ENCODE measurements around the gene EMC1. TPM values are rescaled to one million over a fixed set of nuclear protein-coding genes. Genes with fewer than 3 reads are reported as not detected.

The EMC1 gene
- polyA plus RNA-seq, 1 experiment, result 49.0 TPM

DNA sequence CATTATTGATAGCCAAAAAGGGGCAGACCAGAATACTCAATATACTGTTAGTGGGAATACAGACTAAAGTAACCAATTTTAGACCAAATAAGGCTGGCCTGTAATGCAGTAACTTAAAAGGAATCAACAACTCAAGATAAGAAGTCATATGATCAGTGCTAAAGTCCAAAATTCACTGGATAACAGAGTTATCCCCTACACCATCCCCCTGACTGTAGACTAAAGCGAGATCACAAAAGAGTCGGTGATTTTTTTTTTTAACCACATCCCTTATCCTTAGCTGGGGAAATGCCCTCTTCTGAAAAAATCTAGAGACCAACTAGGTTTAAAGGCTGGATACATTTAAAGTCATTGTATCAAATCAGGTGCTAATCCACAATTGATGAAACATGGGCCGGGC, 48.9 kb downstream of the EMC1 start:
- DNase-seq (ENCODE audit: low read depth, low spot score), result no peak
- Histone ChIP-seq H3K27me3 (ENCODE audit: control insufficient read depth, insufficient read depth, low read length) (no peaks in the 10 kb centered on the region), H3K27ac (ENCODE audit: low read depth, low read length) (no peak overlapping the region), H3K4me3 (ENCODE audit: low read depth, low read length) (no peak overlapping the region), H3K9me3 (ENCODE audit: control insufficient read depth, insufficient read depth, low read length) (no peaks in the 10 kb centered on the region)
- ChIA-PET POLR2A (no interaction called here), CTCF (interaction anchor here (0.6 to 0.9 kb wide), 2 partner anchors 38 to 154 kb away, joined by 3 to 4 read pairs; no protein-coding TSS in a partner anchor)
- TF ChIP-seq, protein P1, sequence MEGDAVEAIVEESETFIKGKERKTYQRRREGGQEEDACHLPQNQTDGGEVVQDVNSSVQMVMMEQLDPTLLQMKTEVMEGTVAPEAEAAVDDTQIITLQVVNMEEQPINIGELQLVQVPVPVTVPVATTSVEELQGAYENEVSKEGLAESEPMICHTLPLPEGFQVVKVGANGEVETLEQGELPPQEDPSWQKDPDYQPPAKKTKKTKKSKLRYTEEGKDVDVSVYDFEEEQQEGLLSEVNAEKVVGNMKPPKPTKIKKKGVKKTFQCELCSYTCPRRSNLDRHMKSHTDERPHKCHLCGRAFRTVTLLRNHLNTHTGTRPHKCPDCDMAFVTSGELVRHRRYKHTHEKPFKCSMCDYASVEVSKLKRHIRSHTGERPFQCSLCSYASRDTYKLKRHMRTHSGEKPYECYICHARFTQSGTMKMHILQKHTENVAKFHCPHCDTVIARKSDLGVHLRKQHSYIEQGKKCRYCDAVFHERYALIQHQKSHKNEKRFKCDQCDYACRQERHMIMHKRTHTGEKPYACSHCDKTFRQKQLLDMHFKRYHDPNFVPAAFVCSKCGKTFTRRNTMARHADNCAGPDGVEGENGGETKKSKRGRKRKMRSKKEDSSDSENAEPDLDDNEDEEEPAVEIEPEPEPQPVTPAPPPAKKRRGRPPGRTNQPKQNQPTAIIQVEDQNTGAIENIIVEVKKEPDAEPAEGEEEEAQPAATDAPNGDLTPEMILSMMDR (IDR thresholded peaks at IDR 0.05; ENCODE audit: low read depth, low read length), result no peak

DNA sequence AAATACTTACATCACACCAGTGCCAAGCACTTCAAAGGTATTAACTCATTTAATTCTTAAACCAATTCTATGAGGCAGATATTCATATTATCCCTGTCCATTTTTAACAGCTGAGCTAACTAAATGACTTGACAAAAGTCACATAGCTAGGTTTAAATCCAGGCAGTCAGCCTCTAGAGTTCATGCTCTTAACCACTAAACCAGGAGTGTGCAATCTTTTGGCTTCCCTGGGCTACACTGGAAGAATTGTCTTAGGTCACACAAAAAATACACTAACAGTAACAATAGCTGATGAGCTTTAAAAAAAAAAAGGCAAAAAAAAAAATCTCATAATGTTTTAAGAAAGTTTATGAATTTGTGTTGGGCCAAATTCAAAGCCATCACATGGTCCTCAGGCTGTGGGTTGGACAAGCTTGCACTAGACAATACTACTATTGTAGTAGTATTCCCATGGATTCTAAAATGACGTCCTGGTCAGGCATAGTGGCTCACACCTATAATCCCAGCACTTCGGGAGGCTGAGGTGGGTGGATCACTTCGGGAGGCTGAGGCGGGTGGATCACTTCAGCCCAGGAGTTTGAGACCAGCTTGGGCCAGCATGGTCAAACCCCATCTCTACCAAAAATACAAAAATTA, 51.2 kb downstream of the EMC1 start:
- Histone ChIP-seq H3K27ac (ENCODE audit: low read depth, low read length) (no peak overlapping the region), H3K9me3 (ENCODE audit: control insufficient read depth, insufficient read depth, low read length) (no peaks in the 10 kb centered on the region), H3K27me3 (ENCODE audit: control insufficient read depth, insufficient read depth, low read length) (no peaks in the 10 kb centered on the region), H3K4me3 (ENCODE audit: low read depth, low read length) (no peak overlapping the region)
- ChIA-PET POLR2A (no interaction called here), CTCF (interaction anchor here (0.9 to 1.4 kb wide), 2 partner anchors 20 to 41 kb away, joined by 4 to 5 read pairs; no protein-coding TSS in a partner anchor)
- no peak for DNase-seq (ENCODE audit: low read depth, low spot score)
- TF ChIP-seq, protein P1 (IDR thresholded peaks at IDR 0.05; ENCODE audit: low read depth, low read length), result no peak

DNA sequence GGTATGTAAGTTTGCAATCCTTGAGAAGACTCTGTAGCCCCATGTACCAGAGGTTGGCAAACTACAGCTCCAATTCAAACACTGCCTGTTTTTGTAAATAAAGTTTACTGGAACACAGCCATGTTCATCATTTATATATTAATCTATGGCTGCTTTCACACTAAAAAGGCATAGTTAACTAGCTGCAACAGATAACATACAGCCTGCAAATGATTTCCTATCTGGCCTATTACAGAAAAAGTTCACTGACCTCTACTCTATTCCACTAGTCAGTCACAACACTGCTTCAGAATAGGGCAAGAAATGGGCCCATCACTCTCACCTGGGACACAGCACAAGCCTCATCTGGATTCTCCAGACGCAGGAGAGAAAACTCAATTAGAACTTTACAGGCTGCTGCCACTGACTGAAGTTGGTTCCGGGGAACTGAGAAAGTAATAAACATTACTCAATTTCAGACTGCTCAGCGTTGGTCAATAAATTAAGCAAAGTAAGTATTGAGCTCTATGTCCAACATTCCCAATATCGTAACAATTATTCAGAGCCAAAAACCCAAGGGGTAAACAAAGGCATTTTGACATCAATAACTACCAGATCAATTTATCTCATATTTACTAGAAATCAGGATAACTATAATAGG, 51.9 kb downstream of the EMC1 start:
- CTCF ChIA-PET, result interaction anchor here (0.9 to 1.4 kb wide), 2 partner anchors 19 to 41 kb away, joined by 4 to 5 read pairs; no protein-coding TSS in a partner anchor
- no peaks in the 10 kb centered on the region for H3K9me3 ChIP-seq (ENCODE audit: control insufficient read depth, insufficient read depth, low read length)
- no peaks in the 10 kb centered on the region for H3K27me3 ChIP-seq (ENCODE audit: control insufficient read depth, insufficient read depth, low read length)
- TF ChIP-seq, protein P1 (IDR thresholded peaks at IDR 0.05; ENCODE audit: low read depth, low read length), result no peak
- H3K4me3 ChIP-seq (ENCODE audit: low read depth, low read length), result no peak overlapping the region
- POLR2A ChIA-PET, result no interaction called here
- no peak for DNase-seq (ENCODE audit: low read depth, low spot score)
- no peak overlapping the region for H3K27ac ChIP-seq (ENCODE audit: low read depth, low read length)

DNA sequence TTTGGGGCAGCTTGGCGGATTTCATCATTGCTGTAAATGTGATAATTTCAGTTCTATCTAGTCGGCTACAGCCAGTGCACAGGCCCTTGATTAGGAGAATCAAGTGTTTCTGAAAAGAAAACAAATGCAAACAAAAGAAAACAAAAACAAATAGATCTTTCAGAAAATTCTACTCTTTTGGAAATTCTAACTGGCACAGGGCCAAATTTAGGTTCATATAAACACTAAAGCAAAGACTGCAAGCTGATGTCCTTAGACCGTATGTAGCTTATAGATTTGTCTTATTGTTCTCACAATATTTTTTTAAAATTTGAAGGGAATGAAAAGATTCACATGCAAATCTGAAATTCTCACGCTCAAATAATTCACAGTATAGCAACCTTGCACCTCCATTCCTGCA, 52.5 kb downstream of the EMC1 start:
- Histone ChIP-seq H3K27me3 (ENCODE audit: control insufficient read depth, insufficient read depth, low read length) (no peaks in the 10 kb centered on the region), H3K4me3 (ENCODE audit: low read depth, low read length) (no peak overlapping the region), H3K9me3 (ENCODE audit: control insufficient read depth, insufficient read depth, low read length) (no peaks in the 10 kb centered on the region), H3K27ac (ENCODE audit: low read depth, low read length) (no peak overlapping the region)
- POLR2A ChIA-PET, result no interaction called here
- CTCF ChIA-PET, result no interaction called here
- TF ChIP-seq, protein P1 (IDR thresholded peaks at IDR 0.05; ENCODE audit: low read depth, low read length), result no peak
- DNase-seq (ENCODE audit: low read depth, low spot score), result no peak

DNA sequence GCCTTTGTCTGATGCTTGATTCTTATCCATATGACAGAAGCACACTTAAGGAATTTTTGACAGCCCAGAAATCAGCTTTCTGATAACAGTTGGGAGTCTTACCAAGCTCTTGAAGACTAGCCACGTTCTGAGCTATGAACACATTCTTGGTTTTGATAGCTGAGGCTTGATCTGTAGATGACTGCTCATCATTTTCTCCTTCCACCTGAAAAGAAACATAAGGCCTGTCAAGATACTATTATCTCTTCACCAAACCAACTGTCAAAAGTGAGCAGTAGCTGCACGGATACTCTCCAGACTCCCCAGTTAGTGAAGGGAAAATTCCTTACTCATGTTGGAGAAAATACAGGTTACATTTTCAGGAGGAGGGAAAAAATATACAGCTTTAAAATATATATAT, 53.5 kb downstream of the EMC1 start:
- ChIA-PET CTCF (interaction anchor here (0.6 to 1.3 kb wide), 4 partner anchors 18 to 47 kb away, joined by 3 to 4 read pairs (median 4); no protein-coding TSS in a partner anchor), POLR2A (no interaction called here)
- H3K9me3 ChIP-seq (ENCODE audit: control insufficient read depth, insufficient read depth, low read length), result no peaks in the 10 kb centered on the region

More for the DNA sequence above, 53.5 kb downstream of the EMC1 start:
- Histone ChIP-seq H3K27me3 (ENCODE audit: control insufficient read depth, insufficient read depth, low read length) (no peaks in the 10 kb centered on the region), H3K4me3 (ENCODE audit: low read depth, low read length) (no peak overlapping the region), H3K27ac (ENCODE audit: low read depth, low read length) (no peak overlapping the region)
- no peak for DNase-seq (ENCODE audit: low read depth, low spot score)
- TF ChIP-seq, protein P1 (IDR thresholded peaks at IDR 0.05; ENCODE audit: low read depth, low read length), result no peak

Data from AG04450 (cell line).